Fibroblast of skin of abdomen (primary cell): ENCODE results near the gene PCCA.
"Not testable (repeated sequence)": the region's sequence is repeated elsewhere in the genome, so short reads cannot be mapped to it uniquely, and the experiment has no call there.

Experiments
- DNase-seq: peaks from one replicate; pipeline ENCODE4 v3.0.0-alpha.2; 2013

The PCCA gene

GRCh38 chr13:100245104-100245503 is 156.2 kb downstream of the PCCA start:
- no peak for DNase-seq

- DNase-seq, result no peak
Measured at GRCh38 chr13:100247937-100248336, 159.0 kb downstream of the PCCA start.

GRCh38 chr13:100254002-100254401 is 165.1 kb downstream of the PCCA start:
- DNase-seq, result no peak

GRCh38 chr13:100262404-100262803 is 173.5 kb downstream of the PCCA start:
- DNase-seq, result no peak

GRCh38 chr13:100266026-100266425 is 177.1 kb downstream of the PCCA start:
- DNase-seq, result no peak

GRCh38 chr13:100269837-100270236 is 180.9 kb downstream of the PCCA start:
- peak; percentile 41 for DNase-seq

- no peak for DNase-seq
Measured at GRCh38 chr13:100273138-100273537, 184.2 kb downstream of the PCCA start.

- no peak for DNase-seq
Measured at GRCh38 chr13:100273552-100273951, 184.7 kb downstream of the PCCA start.

GRCh38 chr13:100274942-100275506 is 186.1 kb downstream of the PCCA start:
- peak; percentile 29 for DNase-seq

- DNase-seq, result no peak
Measured at GRCh38 chr13:100275746-100276145, 186.9 kb downstream of the PCCA start.

- peak; percentile 4 for DNase-seq
Measured at GRCh38 chr13:100280681-100281080, 191.8 kb downstream of the PCCA start.

- DNase-seq, result not testable (repeated sequence)
Measured at GRCh38 chr13:100282306-100282705, 193.4 kb downstream of the PCCA start.

- DNase-seq, result peak; percentile 12
Measured at GRCh38 chr13:100290165-100290801, 201.4 kb downstream of the PCCA start.

- DNase-seq, result no peak
Measured at GRCh38 chr13:100291624-100292023, 202.7 kb downstream of the PCCA start.

GRCh38 chr13:100297413-100297812 is 208.5 kb downstream of the PCCA start:
- no peak for DNase-seq

- no peak for DNase-seq
Measured at GRCh38 chr13:100298116-100298681, 209.3 kb downstream of the PCCA start.

GRCh38 chr13:100298691-100299090 is 209.8 kb downstream of the PCCA start:
- no peak for DNase-seq

GRCh38 chr13:100300243-100300642 is 211.3 kb downstream of the PCCA start:
- no peak for DNase-seq

GRCh38 chr13:100300708-100301107 is 211.8 kb downstream of the PCCA start:
- no peak for DNase-seq

- no peak for DNase-seq
Measured at GRCh38 chr13:100301418-100301817, 212.5 kb downstream of the PCCA start.

GRCh38 chr13:100302391-100302790 is 213.5 kb downstream of the PCCA start:
- no peak for DNase-seq

GRCh38 chr13:100304229-100304628 is 215.3 kb downstream of the PCCA start:
- DNase-seq, result no peak

- no peak for DNase-seq
Measured at GRCh38 chr13:100305398-100305797, 216.5 kb downstream of the PCCA start.

- DNase-seq, result no peak
Measured at GRCh38 chr13:100306030-100306429, 217.1 kb downstream of the PCCA start.
